ENCODE results near the gene CLIC6. TPM values are rescaled to one million over a fixed set of nuclear protein-coding genes. Genes with fewer than 3 reads are reported as not detected.
A peak's percentile ranks its signal among the peaks of the same experiment; 100 is the strongest.
"Not testable (repeated sequence)": the region's sequence is repeated elsewhere in the genome, so short reads cannot be mapped to it uniquely, and the experiment has no call there.

The CLIC6 gene
- total RNA-seq, 1 experiment from 2014 or later: not detected

- no peak for DNase-seq (ENCODE audit: low read depth)
Measured at GRCh38 chr21:34692458-34693020, 23.7 kb downstream of the CLIC6 start.

GRCh38 chr21:34693192-34693810 lies 24.5 kb downstream of the CLIC6 start:
- peak; percentile 64 for DNase-seq (ENCODE audit: low read depth)

GRCh38 chr21:34695434-34695833 lies 26.6 kb downstream of the CLIC6 start:
- peak; percentile 60 for DNase-seq (ENCODE audit: low read depth)

- no peak for DNase-seq (ENCODE audit: low read depth)
Measured at GRCh38 chr21:34696121-34696520, 27.3 kb downstream of the CLIC6 start.

- DNase-seq (ENCODE audit: low read depth): no peak
Measured at GRCh38 chr21:34697826-34698225, 29.0 kb downstream of the CLIC6 start.

GRCh38 chr21:34698270-34699015 lies 29.6 kb downstream of the CLIC6 start:
- no peak for DNase-seq (ENCODE audit: low read depth)

GRCh38 chr21:34700605-34701004 lies 31.8 kb downstream of the CLIC6 start:
- DNase-seq (ENCODE audit: low read depth): no peak

- DNase-seq (ENCODE audit: low read depth): peak; percentile 57
Measured at GRCh38 chr21:34701726-34702125, 32.9 kb downstream of the CLIC6 start.

GRCh38 chr21:34702341-34703170 lies 33.8 kb downstream of the CLIC6 start:
- peak; percentile 94 for DNase-seq (ENCODE audit: low read depth)

GRCh38 chr21:34703571-34703970 lies 34.8 kb downstream of the CLIC6 start:
- DNase-seq (ENCODE audit: low read depth): no peak

GRCh38 chr21:34704119-34704518 lies 35.3 kb downstream of the CLIC6 start:
- no peak for DNase-seq (ENCODE audit: low read depth)

- no peak for DNase-seq (ENCODE audit: low read depth)
Measured at GRCh38 chr21:34705011-34705410, 36.2 kb downstream of the CLIC6 start.

- no peak for DNase-seq (ENCODE audit: low read depth)
Measured at GRCh38 chr21:34706337-34706736, 37.5 kb downstream of the CLIC6 start.

- no peak for DNase-seq (ENCODE audit: low read depth)
Measured at GRCh38 chr21:34707876-34708325, 39.1 kb downstream of the CLIC6 start.

GRCh38 chr21:34713621-34714020 lies 44.8 kb downstream of the CLIC6 start:
- no peak for DNase-seq (ENCODE audit: low read depth)

- no peak for DNase-seq (ENCODE audit: low read depth)
Measured at GRCh38 chr21:34715518-34715917, 46.7 kb downstream of the CLIC6 start.

- DNase-seq (ENCODE audit: low read depth): no peak
Measured at GRCh38 chr21:34715985-34716596, 47.3 kb downstream of the CLIC6 start.

GRCh38 chr21:34718529-34718928 lies 49.7 kb downstream of the CLIC6 start:
- not testable (repeated sequence) for DNase-seq (ENCODE audit: low read depth)

GRCh38 chr21:34722684-34723300 lies 54.0 kb downstream of the CLIC6 start:
- no peak for DNase-seq (ENCODE audit: low read depth)

- DNase-seq (ENCODE audit: low read depth): no peak
Measured at GRCh38 chr21:34724131-34724856, 55.5 kb downstream of the CLIC6 start.

GRCh38 chr21:34724857-34725195 lies 56.0 kb downstream of the CLIC6 start:
- no peak for DNase-seq (ENCODE audit: low read depth)
